ENCODE results near the gene RESP18.

DNA sequence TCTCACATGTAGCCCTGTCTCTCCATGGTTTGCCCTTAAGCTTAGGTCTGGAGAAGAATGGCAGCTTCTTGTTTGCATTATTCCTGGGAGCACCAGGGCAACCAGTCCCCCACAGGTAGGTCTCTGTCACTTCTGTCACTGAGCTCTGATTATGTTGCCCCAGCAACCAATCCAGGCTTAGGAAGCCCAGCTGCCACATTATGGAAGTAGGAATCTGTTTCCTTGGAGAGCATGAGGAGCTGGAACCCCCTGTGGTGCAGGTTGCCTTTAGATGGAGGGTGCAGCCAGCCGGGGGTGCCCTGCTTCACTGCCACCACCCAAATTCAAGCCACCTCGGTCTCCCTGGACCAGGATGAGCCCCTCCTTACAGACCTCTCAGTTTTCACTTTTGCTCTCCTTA, 4.8 kb downstream of the RESP18 start:
- TF ChIP-seq, protein P1, sequence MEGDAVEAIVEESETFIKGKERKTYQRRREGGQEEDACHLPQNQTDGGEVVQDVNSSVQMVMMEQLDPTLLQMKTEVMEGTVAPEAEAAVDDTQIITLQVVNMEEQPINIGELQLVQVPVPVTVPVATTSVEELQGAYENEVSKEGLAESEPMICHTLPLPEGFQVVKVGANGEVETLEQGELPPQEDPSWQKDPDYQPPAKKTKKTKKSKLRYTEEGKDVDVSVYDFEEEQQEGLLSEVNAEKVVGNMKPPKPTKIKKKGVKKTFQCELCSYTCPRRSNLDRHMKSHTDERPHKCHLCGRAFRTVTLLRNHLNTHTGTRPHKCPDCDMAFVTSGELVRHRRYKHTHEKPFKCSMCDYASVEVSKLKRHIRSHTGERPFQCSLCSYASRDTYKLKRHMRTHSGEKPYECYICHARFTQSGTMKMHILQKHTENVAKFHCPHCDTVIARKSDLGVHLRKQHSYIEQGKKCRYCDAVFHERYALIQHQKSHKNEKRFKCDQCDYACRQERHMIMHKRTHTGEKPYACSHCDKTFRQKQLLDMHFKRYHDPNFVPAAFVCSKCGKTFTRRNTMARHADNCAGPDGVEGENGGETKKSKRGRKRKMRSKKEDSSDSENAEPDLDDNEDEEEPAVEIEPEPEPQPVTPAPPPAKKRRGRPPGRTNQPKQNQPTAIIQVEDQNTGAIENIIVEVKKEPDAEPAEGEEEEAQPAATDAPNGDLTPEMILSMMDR (IDR thresholded peaks at IDR 0.05) = no peak
- no peak for TF ChIP-seq ZFX (IDR thresholded peaks at IDR 0.05; ENCODE audit: borderline replicate concordance)

All from 22Rv1 (cell line).